HG02623 (cell line): Measurements from ENCODE around the gene CLDN5.
A peak's percentile ranks its signal among the peaks of the same experiment; 100 is the strongest.

Experiments used
- ATAC-seq: cut with Tn5 transposase; IDR thresholded peaks from one replicate; pipeline ENCODE4 v1.9.1; 2021; ENCODE audit warnings: moderate library complexity; ENCODE audit not compliant: unreplicated experiment

CLDN5 gene

GRCh38 chr22:19488285-19488684 lies 35.9 kb downstream of the CLDN5 start:
- no peak for ATAC-seq

GRCh38 chr22:19483481-19484244 lies 40.5 kb downstream of the CLDN5 start:
- ATAC-seq: no peak

GRCh38 chr22:19482297-19482696 lies 41.9 kb downstream of the CLDN5 start:
- ATAC-seq: no peak

DNA sequence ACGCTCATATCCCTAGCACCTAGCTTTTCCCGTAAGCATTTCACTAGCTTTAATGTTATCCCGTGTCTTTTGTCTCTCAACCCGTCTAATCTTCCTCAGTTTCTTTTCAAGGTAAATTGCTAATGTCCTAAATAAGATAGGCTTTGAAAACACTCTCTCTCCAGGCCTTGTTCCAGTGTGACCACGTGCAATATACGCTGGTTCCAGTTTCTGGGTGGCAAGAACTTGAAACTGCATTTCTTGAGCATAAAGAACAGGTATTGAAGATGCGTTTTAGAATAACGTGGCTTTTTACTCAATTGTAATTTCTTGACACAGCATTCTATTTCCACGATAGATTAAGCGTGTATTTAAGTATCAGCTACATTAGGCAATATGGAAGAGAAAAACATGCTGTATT lies 43.4 kb downstream of the CLDN5 start:
- no peak for ATAC-seq

- ATAC-seq: no peak
These were observed 44.0 kb downstream of the CLDN5 start for GRCh38 chr22:19480173-19480568.

GRCh38 chr22:19479355-19480172 lies 44.6 kb downstream of the CLDN5 start, which contains the start of gene CDC45:
TSS of gene CDC45 (plus strand) at chr22:19479920. CDS start at chr22:19479969, 49 bp downstream.
- ATAC-seq: peak; percentile 85

- peak; percentile 38 for ATAC-seq
These were observed 45.3 kb downstream of the CLDN5 start, which contains the start of gene UFD1 for GRCh38 chr22:19478901-19479354. TSS of gene UFD1 (minus strand) at chr22:19479193. CDS start at chr22:19479085, 108 bp downstream.

DNA sequence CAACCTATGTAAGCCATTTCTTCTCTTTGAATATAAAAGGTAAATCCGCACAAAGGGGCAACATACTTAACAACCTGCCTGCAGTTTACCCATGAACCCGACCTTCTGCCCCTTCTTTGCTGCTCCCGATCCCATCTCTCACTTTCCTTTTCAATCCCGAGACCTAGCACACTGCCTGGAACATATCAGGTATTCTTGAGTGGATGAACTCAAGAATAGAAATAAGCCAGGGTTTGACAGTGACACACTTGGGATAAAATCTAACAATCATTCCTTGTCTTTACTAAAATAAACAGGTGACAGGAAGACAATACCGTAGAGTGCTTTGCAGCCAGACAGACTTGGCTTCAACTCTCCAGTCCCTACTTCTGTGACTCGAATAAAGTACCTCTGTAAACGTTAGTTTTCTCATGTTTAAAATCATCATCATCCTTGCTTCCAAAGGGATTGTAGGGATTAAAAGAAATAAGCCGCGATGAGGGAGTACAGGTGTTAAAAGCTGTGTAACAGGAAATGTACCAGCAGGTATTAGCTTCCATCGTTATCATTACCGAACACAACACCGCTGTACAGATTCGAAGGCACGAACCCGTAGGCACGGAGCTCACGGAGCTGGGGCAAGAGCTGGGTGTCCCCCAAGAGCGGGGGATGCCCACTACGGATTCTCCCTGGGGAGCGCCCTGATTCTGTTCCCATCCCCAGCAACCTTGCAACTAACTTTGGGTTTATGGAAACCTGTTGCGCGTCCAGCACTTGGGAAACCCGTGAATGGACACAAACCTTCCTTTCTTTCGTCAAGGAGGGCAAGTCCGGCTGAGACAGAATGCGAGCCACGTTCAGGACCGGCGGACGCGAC lies 45.9 kb downstream of the CLDN5 start:
- no peak for ATAC-seq

DNA sequence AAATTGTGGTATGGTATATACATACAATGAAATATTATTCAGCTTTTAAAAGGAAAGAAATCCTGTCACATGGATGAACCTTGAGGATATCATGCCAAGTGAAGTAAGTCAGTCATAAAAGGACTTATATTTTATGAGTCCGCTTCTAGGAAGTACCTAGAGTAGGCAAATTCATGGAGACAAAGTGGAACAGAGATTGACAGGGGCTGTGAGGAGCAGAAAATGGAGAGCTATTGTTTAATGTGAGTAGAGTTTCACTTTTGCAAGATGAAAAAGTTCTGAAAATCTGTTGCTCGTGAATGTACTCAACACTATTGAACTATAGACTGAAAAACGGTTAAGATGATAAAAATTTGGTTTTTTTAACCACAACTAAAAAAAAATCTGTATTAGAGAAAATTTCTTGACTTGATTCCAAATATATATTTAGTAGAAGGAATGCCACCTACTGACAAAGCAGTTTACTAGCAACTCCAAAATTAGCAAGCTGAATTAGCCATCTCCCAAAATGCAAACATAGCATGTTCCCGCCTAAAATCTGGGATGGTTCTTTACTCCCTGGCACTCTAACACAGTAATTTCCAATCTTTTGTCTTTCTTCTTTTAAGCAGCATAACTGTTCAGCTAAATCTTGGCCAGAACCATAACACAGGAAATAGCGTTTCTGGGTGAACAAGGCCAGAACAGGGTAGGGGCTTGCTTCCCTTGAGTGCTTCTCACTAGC lies 46.7 kb downstream of the CLDN5 start:
- ATAC-seq: no peak

- no peak for ATAC-seq
These were observed 48.2 kb downstream of the CLDN5 start for GRCh38 chr22:19476023-19476422.

DNA sequence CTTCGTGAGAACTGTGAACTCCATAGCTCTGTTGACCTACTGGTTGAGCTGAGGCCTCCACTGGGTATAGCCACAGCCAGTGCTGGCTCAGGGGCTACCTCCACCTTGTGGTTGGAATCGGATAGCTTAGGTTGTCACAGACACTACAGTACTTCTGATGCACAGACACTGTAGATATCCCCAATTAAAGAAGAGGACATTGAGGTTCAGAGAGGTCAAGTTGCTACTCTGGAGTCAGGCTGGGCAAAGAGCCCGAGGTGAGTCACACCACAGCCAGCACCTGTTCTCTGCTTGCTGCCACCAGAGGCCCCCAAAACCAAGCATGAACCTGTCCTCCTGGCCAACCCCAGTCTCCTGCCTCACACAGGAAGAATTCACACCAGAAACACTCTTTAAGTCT lies 50.6 kb downstream of the CLDN5 start:
- no peak for ATAC-seq
